Effector CD8-positive, alpha-beta T cell (primary cell): ENCODE measurements around the gene SUMO4.

ENCODE experiments used
- DNase-seq: peaks from one replicate; lab custom pipeline; 2025; lab: John Stamatoyannopoulos, UW

SUMO4 gene

GRCh38 chr6:149389509-149390297 lies 10.4 kb upstream of the SUMO4 start:
- DNase-seq: no peak

DNA sequence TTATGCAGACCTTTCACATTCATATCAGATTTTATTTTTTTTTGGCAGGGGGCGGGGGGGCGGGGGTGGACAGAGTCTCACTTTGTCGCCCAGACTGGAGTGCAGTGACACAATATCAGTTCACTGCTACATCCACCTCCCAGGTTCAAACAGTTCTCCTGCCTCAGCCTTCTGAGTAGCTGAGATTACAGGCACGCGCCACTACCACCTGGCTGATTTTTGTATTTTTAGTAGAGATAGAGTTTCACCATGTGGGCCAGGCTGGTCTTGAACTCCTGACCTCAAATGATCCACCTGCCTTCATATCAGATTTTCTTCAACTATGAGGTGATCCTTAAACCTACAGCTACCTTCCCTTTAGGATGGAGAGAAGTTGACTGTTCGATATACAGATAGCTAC lies 8.0 kb upstream of the SUMO4 start:
- no peak for DNase-seq

GRCh38 chr6:149392535-149392934 lies 7.5 kb upstream of the SUMO4 start:
- DNase-seq: no peak

DNA sequence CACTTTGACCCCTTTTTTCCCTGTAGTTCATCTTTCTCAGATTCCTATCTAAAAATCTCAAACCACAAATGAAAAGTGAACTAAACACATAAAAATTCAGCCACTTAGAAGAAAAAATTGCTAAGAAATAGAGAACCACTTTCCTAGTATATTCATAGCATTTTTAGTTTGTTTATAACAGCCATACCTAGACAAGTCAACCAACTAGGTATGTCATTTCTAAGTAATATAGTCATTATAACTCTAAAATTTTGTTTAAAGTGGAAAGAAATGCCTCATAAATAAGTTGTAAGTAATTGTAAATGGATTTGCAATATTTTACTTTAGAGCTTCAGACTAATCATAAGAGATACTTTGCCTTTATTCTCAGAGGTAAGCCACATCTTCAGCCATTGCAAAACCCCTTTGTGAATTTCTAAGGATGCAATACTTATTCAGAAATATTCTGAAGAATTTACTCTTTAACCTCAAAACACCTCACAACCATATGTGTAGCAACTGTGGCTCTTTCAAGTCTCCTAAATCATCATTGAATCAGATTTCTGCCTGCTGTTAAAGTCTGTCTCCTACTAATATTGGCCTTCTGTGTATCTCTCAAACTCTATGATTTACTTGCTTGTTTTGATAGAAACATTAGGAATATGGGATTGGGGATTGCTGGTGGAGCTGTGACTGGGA lies 6.9 kb upstream of the SUMO4 start:
- no peak for DNase-seq

DNA sequence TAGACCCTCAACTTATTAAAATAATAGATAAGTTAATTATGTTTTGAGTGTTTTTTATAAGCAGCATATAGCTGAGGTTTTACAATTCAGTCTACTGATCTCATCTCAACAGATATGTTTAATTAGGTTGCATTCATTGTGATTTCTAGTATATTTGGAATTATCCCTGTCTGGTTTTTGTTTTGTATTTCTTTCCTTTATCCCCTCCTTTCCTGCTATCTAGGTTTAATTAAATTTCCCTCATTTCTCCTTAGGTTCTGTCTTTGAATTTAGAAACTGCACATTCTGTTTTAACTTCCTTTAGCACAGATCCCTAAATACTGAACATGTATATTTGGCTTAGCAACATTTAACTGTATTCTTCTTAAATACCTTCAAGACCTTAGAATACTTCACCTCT lies 4.9 kb upstream of the SUMO4 start:
- DNase-seq: no peak

GRCh38 chr6:149397384-149397783 lies 2.7 kb upstream of the SUMO4 start:
- DNase-seq: no peak

- DNase-seq: no peak
These were observed 3.5 kb downstream of the SUMO4 start for GRCh38 chr6:149403534-149403933.

DNA sequence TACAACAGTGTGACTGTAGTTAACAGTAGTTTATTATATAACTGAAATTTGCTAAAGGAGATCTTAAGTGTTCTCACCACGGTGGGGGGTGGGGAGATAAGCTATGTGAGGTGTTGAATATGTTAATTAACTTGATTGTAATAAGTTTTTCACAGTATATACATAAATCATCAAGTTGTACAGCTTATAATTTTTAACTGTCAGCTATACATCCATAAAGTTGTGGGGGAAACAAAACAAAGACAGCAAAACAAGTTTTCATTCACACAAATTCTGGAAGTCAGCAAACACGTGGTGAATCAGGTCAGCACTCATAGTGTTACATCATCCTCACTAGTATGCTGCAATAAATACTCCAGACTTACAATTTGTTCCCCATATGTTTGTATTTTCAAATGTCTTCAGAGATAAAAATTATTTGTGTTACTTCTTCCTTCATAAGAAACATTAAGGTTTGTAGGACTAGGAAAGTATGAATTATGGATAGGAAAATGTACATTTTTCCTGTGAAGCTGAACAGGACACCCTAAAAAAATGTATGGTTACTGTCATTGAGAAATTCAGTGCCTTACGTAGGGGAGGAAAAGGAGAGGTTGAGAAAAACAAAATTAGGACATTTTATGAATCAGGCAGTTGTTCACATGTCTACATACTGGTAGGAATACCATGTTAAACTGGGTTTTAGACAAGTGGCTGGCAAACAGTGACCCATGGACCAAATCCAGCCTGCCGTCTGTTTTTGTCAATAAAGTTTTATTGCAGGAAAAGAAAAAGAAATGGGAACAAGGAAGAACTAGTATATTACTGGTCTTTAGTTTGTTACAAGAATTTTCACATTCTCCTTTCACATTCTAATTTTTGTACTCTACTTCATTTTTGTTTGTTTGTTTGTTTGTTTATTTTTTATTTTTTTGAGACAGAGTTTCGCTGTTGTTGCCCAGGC lies 6.0 kb downstream of the SUMO4 start:
- DNase-seq: no peak

DNA sequence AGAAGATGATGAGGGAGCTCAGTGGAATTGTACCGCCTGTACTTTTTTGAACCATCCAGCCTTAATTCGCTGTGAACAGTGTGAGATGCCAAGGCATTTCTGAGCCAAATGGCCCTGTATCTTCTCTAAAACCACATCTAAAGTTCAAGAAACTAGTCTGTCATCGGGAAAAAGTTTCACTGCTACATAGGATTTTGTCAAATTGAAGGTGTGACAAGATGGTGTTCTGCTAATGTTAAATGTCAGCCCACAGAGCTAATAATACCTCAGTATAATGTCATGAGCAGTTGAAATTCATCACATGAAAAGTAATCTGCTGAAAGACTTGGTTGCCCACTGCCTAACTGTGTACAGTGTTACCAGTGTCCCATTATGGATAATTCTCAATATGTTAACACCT lies 9.6 kb downstream of the SUMO4 start:
- DNase-seq: no peak

GRCh38 chr6:149410557-149410956 lies 10.5 kb downstream of the SUMO4 start:
- no peak for DNase-seq

DNA sequence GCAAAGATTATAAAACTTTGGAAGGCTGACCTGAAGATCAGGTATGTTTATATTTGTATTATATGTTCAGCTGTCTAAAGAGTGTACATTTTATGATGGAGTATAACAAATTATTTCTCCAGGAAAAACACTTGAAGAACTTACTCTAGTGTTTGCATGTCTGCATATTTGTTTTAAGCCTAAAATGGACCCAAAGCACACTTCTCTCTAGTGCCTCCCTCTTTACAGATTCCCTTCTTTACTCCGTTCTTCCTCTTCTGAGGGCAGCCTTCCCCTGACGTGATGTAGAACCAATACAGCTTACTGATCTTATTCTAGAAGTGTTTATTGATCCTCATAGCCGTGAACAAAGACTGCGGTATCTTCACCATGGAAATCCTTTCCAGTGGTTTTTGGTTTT lies 13.9 kb downstream of the SUMO4 start:
- no peak for DNase-seq

DNA sequence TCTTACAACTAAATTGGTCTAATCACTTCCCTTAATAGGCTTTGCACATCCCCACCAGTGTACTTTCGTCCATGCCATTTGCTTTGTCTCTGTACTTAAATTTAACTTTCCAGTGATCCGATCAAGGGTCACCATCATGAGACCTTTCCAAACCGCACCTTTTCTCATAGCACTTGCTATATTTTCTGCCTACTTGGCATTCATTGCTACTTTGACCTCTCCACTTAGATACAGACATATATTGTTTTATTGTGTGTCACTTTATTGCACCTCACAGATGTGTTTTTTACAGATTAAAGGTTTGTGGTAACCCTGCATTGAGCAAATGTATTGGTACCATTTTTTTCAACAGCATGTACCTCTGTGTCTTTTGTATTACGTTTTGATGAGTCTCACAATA lies 14.8 kb downstream of the SUMO4 start:
- no peak for DNase-seq

GRCh38 chr6:149419696-149420404 lies 19.8 kb downstream of the SUMO4 start:
- no peak for DNase-seq

DNA sequence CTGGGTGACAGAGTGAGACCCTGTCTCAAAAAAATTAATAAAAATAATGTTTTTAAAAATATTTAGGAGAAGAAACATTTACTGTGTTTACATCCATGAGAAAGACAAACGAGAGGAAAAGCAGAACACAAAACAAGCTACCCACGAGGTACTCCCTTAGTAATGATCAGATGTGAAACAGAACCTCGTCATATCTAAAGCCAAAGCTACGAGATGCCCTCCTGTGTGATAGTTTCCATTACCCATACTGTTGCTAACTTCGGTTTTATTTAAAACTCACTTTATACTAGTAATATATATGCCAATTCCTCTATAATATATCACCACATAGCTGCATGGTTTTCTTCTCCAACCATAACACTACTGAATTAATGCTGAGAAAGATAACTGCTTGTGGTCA lies 21.1 kb downstream of the SUMO4 start:
- DNase-seq: no peak

GRCh38 chr6:149422581-149422980 lies 22.5 kb downstream of the SUMO4 start:
- no peak for DNase-seq

DNA sequence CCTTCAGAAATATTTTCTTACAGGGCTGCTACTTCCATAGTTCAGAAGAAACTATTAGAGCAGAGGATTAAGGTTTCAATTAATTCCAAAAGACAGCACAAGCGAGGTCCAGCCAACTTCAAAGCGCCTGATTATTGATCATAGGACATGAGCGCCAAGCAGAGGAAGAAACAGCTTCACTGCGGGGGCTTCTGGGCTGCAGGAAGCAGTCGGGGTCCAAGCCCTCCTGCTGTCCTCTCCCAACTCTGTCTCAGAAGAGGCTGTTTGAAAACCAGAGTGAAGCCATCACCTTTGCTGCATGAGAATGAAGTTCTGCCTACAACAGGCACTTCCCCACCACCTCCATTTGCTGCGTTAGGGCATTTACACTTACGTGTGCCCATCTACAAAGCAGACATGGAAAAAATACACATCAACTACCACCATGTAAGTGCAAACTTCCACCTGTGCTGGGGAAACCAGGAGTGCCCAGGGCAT lies 23.9 kb downstream of the SUMO4 start:
- DNase-seq: no peak

DNA sequence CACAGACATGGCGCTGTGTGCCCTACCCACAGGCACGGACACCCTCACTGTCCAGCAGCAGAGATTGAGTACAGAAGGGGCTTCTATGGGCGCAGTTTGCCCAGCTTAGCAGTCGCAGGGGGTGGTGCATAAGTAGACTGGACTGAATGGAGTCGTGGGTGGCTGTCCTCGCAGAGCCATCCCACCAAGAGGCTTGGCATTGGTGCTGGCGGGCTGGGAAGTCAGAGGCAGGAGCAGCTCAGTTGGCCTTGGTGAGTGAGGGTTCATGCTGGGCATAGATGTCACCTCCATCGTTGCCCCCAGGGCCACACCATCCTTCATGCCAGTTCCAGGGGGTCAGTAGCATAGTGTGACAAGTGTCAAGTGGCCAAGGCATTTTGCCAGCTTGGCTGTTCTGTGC lies 25.2 kb downstream of the SUMO4 start:
- DNase-seq: no peak

GRCh38 chr6:149425754-149426153 lies 25.7 kb downstream of the SUMO4 start:
- DNase-seq: no peak

GRCh38 chr6:149428606-149429005 lies 28.5 kb downstream of the SUMO4 start:
- DNase-seq: no peak

GRCh38 chr6:149429427-149430360 lies 29.6 kb downstream of the SUMO4 start:
- no peak for DNase-seq
